Uterus (tissue), 4 donors: ENCODE results near the gene VAV3. TPM values are rescaled to one million over a fixed set of nuclear protein-coding genes. Genes with fewer than 3 reads are reported as not detected.

Experiments
- DNase-seq, 2 donors: peaks; one replicate each; pipeline ENCODE4 v3.0.0-alpha.2; 2019 to 2020
- H3K27ac ChIP-seq, 2 donors: fragments of 200-600 bp; sonication (generic); 1 replicate in 1 of 2; 2 replicates in 1 of 2; pipeline ENCODE4 v1.5.1; 2016 to 2018
- H3K27me3 ChIP-seq, 2 donors: fragments of 200-600 bp; sonication (generic); one replicate each; pipeline ENCODE4 v1.5.1; 2018 to 2019; ENCODE audit warnings: control low read depth in 1 of 2
- H3K36me3 ChIP-seq, 2 donors: fragments of 200-600 bp; sonication (generic); one replicate each; pipeline ENCODE4 v1.5.1; 2019; ENCODE audit warnings: control low read depth in 1 of 2
- H3K4me1 ChIP-seq, 2 donors: fragments of 200-600 bp; sonication (generic); one replicate each; pipeline ENCODE4 v1.5.1; 2018 to 2019; ENCODE audit warnings: control low read depth in 1 of 2
- H3K4me3 ChIP-seq, 2 donors: fragments of 200-600 bp; sonication (generic); 1 replicate in 1 of 2; 2 replicates in 1 of 2; pipeline ENCODE4 v1.5.1; 2018 to 2019; ENCODE audit warnings: mild to moderate bottlenecking in 1 of 2
- H3K9me3 ChIP-seq, 2 donors: fragments of 200-600 bp; sonication (generic); one replicate each; pipeline ENCODE4 v1.5.1; 2019; ENCODE audit warnings: control low read depth in 1 of 2
- POLR2A ChIP-seq, 2 donors: fragments of 450-650 bp; IDR thresholded peaks; one replicate each; pipeline ENCODE4 v1.6.1; 2016; ENCODE audit warnings: antibody characterized with exemption in 2 of 2, mild to moderate bottlenecking in 1 of 2, moderate library complexity in 1 of 2
- intact Hi-C: fragments of 100-400 bp; cut with DNase I; formaldehyde crosslinking; loops from one replicate; pipeline ENCODE4 v1.15.1; 2023; ENCODE audit warnings: low total_unique reads
- total RNA-seq, 4 donors: library from RNA; depleted of rRNA in 3 of 4; stranded (reverse); fragments of >200 nt in 3 of 4; gene quantifications; one replicate each; pipeline versions ENCODE4 v1.1.0 to v1.2.4, GENCODE V29; 2014 to 2023
- TF ChIP-seq, protein P1 (sequence below), 4 experiments: fragments of 200-600 bp in 2 of 4; fragments of 450-650 bp in 2 of 4; sonication (generic) in 2 of 4; IDR thresholded peaks; one replicate each; pipeline ENCODE4 v1.5.1; 2016 to 2019; ENCODE audit warnings: antibody characterized with exemption in 4 of 4, mild to moderate bottlenecking in 2 of 4, moderate library complexity in 1 of 4
- donor health status: DM: yes; HTN: yes; CAD: no.

The VAV3 gene
- total RNA-seq, 4 donors from 2014 or later: 0.88 to 22.5 (median 8.6) TPM

DNA sequence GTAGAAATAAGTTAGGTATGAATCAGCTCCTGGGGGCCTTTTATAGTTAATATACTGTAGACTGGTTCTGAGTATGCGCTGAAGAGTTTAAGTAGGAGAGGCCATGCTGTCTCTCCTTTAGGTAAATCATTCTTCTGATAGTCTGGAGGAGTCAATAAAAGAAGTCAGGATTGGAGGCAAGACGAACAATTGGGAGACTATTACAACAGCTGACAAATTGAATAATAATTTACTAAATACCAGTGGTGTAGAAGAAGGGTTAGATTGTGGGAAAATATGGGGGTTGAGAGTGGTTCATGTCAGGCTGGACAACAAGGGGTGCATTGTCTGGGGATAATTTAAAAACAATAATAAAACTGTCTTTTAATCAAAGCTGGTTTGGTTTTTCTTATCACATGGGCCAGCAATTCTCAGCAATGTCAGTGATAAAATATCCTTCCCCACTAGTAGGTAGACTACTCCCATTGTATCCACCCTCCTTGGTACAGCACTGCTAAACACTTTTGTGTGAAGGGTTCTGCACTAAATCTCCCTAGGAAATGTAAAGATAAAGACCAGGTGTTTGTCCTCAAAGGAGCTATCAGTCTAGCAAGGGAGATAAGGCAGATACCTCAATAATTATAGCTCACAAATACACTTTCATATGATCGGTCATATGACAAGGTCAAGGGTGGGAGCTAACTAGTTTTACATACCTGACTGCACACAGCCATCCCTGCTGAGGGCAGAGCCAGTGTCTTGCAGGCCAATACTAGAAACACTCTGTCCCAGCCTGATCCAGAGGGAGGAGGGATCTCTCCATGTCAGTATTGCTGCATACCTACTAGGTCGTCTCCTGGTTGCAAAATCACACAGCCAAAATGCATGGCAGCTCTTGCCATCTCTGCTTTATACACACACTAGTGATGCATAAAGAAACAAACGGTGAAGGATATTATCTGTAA, 299.7 kb downstream of the VAV3 start:
- H3K9me3 ChIP-seq: no peaks in the 10 kb centered on the region
- no peaks in the 10 kb centered on the region for H3K27me3 ChIP-seq
- peak overlapping the region; percentile 17 to 32 for H3K27ac ChIP-seq
- no peaks in the 10 kb centered on the region for H3K36me3 ChIP-seq
- H3K4me3 ChIP-seq: no peak overlapping the region
- TF ChIP-seq, protein P1, sequence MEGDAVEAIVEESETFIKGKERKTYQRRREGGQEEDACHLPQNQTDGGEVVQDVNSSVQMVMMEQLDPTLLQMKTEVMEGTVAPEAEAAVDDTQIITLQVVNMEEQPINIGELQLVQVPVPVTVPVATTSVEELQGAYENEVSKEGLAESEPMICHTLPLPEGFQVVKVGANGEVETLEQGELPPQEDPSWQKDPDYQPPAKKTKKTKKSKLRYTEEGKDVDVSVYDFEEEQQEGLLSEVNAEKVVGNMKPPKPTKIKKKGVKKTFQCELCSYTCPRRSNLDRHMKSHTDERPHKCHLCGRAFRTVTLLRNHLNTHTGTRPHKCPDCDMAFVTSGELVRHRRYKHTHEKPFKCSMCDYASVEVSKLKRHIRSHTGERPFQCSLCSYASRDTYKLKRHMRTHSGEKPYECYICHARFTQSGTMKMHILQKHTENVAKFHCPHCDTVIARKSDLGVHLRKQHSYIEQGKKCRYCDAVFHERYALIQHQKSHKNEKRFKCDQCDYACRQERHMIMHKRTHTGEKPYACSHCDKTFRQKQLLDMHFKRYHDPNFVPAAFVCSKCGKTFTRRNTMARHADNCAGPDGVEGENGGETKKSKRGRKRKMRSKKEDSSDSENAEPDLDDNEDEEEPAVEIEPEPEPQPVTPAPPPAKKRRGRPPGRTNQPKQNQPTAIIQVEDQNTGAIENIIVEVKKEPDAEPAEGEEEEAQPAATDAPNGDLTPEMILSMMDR (IDR thresholded peaks at IDR 0.05): no peak
- TF ChIP-seq POLR2A (IDR thresholded peaks at IDR 0.05): no peak
- peak; percentile 17 to 36 for DNase-seq
- H3K4me1 ChIP-seq: no peaks in the 10 kb centered on the region
- intact Hi-C loops: no loop called here

DNA sequence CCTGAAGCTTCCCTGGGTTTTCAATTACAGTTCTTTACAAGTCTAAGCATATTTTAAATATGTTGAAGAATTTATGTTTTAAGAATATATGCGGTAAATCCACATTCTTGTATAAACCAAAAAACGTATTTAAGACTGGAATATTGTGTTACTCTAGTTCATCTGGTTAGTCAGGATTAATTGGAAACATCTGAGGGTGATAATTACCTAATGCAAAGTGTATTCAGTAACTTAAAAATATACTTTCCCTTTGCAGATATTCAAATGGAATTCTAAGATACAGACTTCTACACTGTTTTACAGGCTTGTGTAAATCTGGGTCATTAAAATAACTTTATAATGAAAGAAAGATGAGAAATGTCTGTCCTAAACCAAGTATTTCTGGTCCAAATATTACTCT, 302.0 kb downstream of the VAV3 start:
- Histone ChIP-seq H3K9me3 (no peaks in the 10 kb centered on the region), H3K27ac (no peak overlapping the region), H3K4me3 (no peak overlapping the region), H3K36me3 (no peaks in the 10 kb centered on the region), H3K4me1 (no peaks in the 10 kb centered on the region), H3K27me3 (no peaks in the 10 kb centered on the region)
- DNase-seq: no peak
- TF ChIP-seq, protein P1 (IDR thresholded peaks at IDR 0.05): no peak
- TF ChIP-seq POLR2A (IDR thresholded peaks at IDR 0.05): no peak
- intact Hi-C loops: no loop called here

DNA sequence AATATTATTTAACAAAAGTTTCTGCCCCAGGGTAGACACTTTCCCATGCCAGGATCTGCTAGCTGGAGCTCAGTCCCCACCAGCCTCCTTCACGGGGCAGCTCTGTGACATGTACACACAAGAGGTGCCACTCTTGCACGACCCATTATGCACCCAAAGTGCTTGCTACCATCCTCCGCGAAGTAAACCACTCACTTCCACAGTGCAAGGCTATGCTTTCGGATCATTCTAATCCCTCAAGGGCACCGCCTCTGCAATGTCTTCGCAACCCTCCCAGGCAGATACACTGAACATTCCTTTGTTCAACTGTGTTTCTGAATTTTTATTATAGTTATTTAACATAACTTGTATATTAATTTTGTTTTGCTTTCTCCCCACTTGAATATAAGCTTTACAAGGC, 303.8 kb downstream of the VAV3 start:
- Histone ChIP-seq H3K4me3 (no peak overlapping the region), H3K36me3 (no peaks in the 10 kb centered on the region), H3K4me1 (no peaks in the 10 kb centered on the region), H3K27ac (no peak overlapping the region), H3K27me3 (no peaks in the 10 kb centered on the region), H3K9me3 (no peaks in the 10 kb centered on the region)
- no peak for DNase-seq
- TF ChIP-seq POLR2A (IDR thresholded peaks at IDR 0.05): no peak
- TF ChIP-seq, protein P1 (IDR thresholded peaks at IDR 0.05): no peak
- intact Hi-C loops: no loop called here

DNA sequence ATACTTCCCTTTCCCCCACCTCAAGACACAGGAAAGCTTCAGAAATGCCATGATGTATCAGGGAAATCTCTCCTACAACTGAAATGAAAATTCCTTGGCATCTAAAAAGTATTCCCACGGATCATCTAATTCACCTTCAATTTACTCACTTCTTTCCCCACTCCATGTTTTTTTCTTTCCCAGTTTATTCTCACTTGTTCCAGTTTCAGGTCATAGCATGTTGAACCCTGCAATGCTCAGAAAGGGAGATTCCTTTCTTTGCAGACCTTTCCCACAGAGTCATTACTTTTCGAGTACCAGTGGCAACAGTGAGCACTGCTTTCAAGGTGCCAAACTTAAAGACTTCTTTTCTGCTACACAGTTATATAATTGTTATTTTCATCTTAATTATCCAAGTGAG, 305.0 kb downstream of the VAV3 start:
- no peaks in the 10 kb centered on the region for H3K36me3 ChIP-seq
- intact Hi-C loops: no loop called here
- no peaks in the 10 kb centered on the region for H3K9me3 ChIP-seq
- H3K4me1 ChIP-seq: no peaks in the 10 kb centered on the region
- no peak for DNase-seq
- TF ChIP-seq POLR2A (IDR thresholded peaks at IDR 0.05): no peak
- TF ChIP-seq, protein P1 (IDR thresholded peaks at IDR 0.05): no peak
- no peaks in the 10 kb centered on the region for H3K27me3 ChIP-seq
- no peak overlapping the region for H3K4me3 ChIP-seq
- no peak overlapping the region for H3K27ac ChIP-seq

DNA sequence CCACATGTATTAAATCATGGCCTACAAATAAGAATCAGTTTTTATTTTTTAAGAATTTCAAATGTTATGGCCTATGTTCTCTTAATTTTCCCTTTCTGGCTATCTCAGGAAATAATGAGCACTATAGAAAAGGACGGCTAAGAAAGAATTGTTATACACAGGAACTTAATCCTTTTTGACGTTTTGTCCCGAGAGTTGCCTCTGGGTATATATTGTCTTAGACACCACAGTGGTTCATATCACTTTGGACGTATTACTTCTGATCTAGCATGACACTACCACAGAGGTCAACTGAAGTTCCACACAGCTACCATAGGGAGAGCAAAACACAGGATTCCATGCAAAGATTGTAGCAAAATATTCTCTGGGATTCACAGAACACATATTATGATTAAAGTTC, 307.6 kb downstream of the VAV3 start:
- Histone ChIP-seq H3K9me3 (no peaks in the 10 kb centered on the region), H3K4me1 (no peaks in the 10 kb centered on the region), H3K27ac (no peak overlapping the region), H3K36me3 (no peaks in the 10 kb centered on the region), H3K27me3 (no peaks in the 10 kb centered on the region), H3K4me3 (no peak overlapping the region)
- no peak for TF ChIP-seq POLR2A (IDR thresholded peaks at IDR 0.05)
- TF ChIP-seq, protein P1 (IDR thresholded peaks at IDR 0.05): no peak
- intact Hi-C loops: no loop called here
- DNase-seq: no peak
